Keratinocyte (primary cell): ENCODE data around the gene GRIA1. TPM values are rescaled to one million over a fixed set of nuclear protein-coding genes. Genes with fewer than 3 reads are reported as not detected.

Experiments
- DNase-seq: peaks from one replicate; pipeline ENCODE4 v3.0.0-alpha.2; 2011; ENCODE audit warnings: low read depth, missing footprints, low spot score
- FAIRE-seq: peaks from 2 replicates; lab custom pipeline; 2011; peaks lifted over from hg19 to GRCh38; lab: Jason Lieb, UNC
- H2AFZ ChIP-seq: 2 replicates; pipeline ENCODE4 v1.6.0; 2012; ENCODE audit warnings: low read length, control low read depth, inconsistent platforms; ENCODE audit not compliant: control insufficient read depth
- H3K27ac ChIP-seq: 2 replicates; pipeline ENCODE4 v1.5.1; 2011; ENCODE audit warnings: low read length; ENCODE audit not compliant: control insufficient read depth, insufficient read depth
- H3K27me3 ChIP-seq: 3 replicates; pipeline ENCODE4 v1.6.0; 2011; ENCODE audit warnings: low read length; ENCODE audit not compliant: control insufficient read depth, insufficient read depth; ENCODE audit errors: extremely low read depth
- H3K36me3 ChIP-seq, 2 experiments: 2 replicates in 1 of 2; 3 replicates in 1 of 2; pipeline ENCODE4 v1.5.1; 2011; ENCODE audit warnings: low read length in 2 of 2, mild to moderate bottlenecking in 1 of 2; ENCODE audit not compliant: control insufficient read depth in 2 of 2, insufficient read depth in 2 of 2; ENCODE audit errors: extremely low read depth in 1 of 2
- H3K4me1 ChIP-seq: 3 replicates; pipeline ENCODE4 v1.5.1; 2011; ENCODE audit warnings: low read length; ENCODE audit not compliant: control insufficient read depth, insufficient read depth; ENCODE audit errors: extremely low read depth
- H3K4me2 ChIP-seq: 3 replicates; pipeline ENCODE4 v1.6.0; 2011; ENCODE audit warnings: low read depth, low read length; ENCODE audit not compliant: control insufficient read depth, insufficient read depth; ENCODE audit errors: extremely low read depth
- H3K4me3 ChIP-seq, 3 experiments: fragments of 200-600 bp in 1 of 3; sonication (generic) in 1 of 3; 2 replicates in 2 of 3; 3 replicates in 1 of 3; pipeline ENCODE4 v1.5.1; 2011 to 2016; ENCODE audit warnings: low read length in 3 of 3, mild to moderate bottlenecking in 3 of 3, control low read depth in 2 of 3, inconsistent platforms in 1 of 3, low read depth in 1 of 3, mixed read lengths in 1 of 3, mixed run types in 1 of 3, moderate library complexity in 1 of 3; ENCODE audit not compliant: control insufficient read depth in 2 of 3, insufficient read depth in 2 of 3; ENCODE audit errors: extremely low read depth in 1 of 3
- H3K79me2 ChIP-seq: 2 replicates; pipeline ENCODE4 v1.6.0; 2012; ENCODE audit warnings: low read length; ENCODE audit not compliant: control insufficient read depth, insufficient read depth
- H3K9ac ChIP-seq: 3 replicates; pipeline ENCODE4 v1.6.0; 2011; ENCODE audit warnings: low read length; ENCODE audit not compliant: control insufficient read depth, insufficient read depth; ENCODE audit errors: extremely low read depth
- H3K9me1 ChIP-seq: 3 replicates; pipeline ENCODE4 v1.6.0; 2011; ENCODE audit warnings: low read length; ENCODE audit not compliant: control insufficient read depth, insufficient read depth; ENCODE audit errors: extremely low read depth
- H3K9me3 ChIP-seq: 2 replicates; pipeline ENCODE4 v1.5.1; 2012; ENCODE audit warnings: low read depth, low read length; ENCODE audit not compliant: control insufficient read depth
- H4K20me1 ChIP-seq: 3 replicates; pipeline ENCODE4 v1.6.0; 2011; ENCODE audit warnings: low read length; ENCODE audit not compliant: control insufficient read depth, insufficient read depth; ENCODE audit errors: extremely low read depth
- EZH2 ChIP-seq: IDR thresholded peaks from one replicate; pipeline ENCODE4 v1.6.1; 2012; ENCODE audit warnings: inconsistent platforms, mild to moderate bottlenecking, low read length, moderate library complexity
- dilution Hi-C: fragments of 300-500 bp; cut with MboI; formaldehyde crosslinking; loops from one replicate; pipeline ENCODE4 v1.7.0; 2020; ENCODE audit warnings: low sequenced_read_pairs; ENCODE audit not compliant: extremely low pct_ligation_motif_present
- polyA plus RNA-seq, 5 experiments: library from polyadenylated mRNA; depleted of rRNA in 3 of 5; stranded (reverse) in 3 of 5; stranded (forward) in 1 of 5; unstranded in 1 of 5; fragments of >200 nt; gene quantifications; 1 replicate in 1 of 5; 2 replicates in 3 of 5; 3 replicates in 1 of 5; pipeline versions ENCODE4 v1.2.1 to v1.2.3, GENCODE V29; 2011 to 2012; ENCODE audit warnings: missing spikeins in 2 of 5, low read depth in 1 of 5, low replicate concordance in 1 of 5
- TF ChIP-seq, protein P1 (sequence below), 3 experiments: IDR thresholded peaks in 1 of 3; conservative IDR thresholded peaks in 1 of 3; optimal IDR thresholded peaks in 1 of 3; 2 replicates in 2 of 3; 3 replicates in 1 of 3; pipeline versions ENCODE3 to v1.5.1; 2011; ENCODE audit warnings: low read length in 3 of 3, mild to moderate bottlenecking in 3 of 3, moderate library complexity in 2 of 3, control low read depth in 1 of 3, inconsistent platforms in 1 of 3; ENCODE audit not compliant: insufficient read depth in 2 of 3; ENCODE audit errors: extremely low read depth in 1 of 3

GRIA1 gene
- polyA plus RNA-seq, 1 donor (not counting 4 experiments of a cell fraction or from before 2014, with no cell fraction given), result not detected

DNA sequence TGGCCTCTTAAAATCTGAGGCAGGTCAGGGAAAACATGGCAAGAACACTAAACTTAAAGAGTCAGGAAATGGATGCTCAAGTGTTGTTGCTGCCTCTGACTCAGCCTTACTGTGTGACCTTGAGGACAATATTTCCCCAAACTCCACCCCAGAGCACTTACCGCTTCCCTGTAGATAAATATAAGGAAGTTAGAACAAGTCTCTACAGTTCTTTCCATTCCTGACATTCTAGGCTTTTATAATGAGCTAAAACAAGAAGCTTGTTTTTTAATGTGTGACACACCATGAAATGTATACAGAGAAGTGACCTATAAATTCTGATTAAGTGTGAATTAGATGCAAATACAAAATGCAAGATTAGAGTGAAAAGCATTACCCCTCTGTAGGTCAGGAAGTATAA lies 129.3 kb downstream of the GRIA1 start:
- Histone ChIP-seq H3K9me3 (no peaks in the 10 kb centered on the region), H3K79me2 (no peaks in the 10 kb centered on the region), H3K36me3 (no peaks in the 10 kb centered on the region), H3K4me3 (no peak overlapping the region), H3K4me2 (peak overlapping the region; percentile 2), H3K9ac (no peak overlapping the region), H3K9me1 (no peaks in the 10 kb centered on the region), H4K20me1 (no peaks in the 10 kb centered on the region), H3K27me3 (no peaks in the 10 kb centered on the region), H3K4me1 (peaks cover 40% of the 10 kb centered on the region), H2AFZ (no peak overlapping the region), H3K27ac (peak overlapping the region; percentile 30)
- FAIRE-seq (peak; percentile 89), DNase-seq (peak; percentile 77)
- dilution Hi-C loops, result no loop called here
- TF ChIP-seq, protein P1, sequence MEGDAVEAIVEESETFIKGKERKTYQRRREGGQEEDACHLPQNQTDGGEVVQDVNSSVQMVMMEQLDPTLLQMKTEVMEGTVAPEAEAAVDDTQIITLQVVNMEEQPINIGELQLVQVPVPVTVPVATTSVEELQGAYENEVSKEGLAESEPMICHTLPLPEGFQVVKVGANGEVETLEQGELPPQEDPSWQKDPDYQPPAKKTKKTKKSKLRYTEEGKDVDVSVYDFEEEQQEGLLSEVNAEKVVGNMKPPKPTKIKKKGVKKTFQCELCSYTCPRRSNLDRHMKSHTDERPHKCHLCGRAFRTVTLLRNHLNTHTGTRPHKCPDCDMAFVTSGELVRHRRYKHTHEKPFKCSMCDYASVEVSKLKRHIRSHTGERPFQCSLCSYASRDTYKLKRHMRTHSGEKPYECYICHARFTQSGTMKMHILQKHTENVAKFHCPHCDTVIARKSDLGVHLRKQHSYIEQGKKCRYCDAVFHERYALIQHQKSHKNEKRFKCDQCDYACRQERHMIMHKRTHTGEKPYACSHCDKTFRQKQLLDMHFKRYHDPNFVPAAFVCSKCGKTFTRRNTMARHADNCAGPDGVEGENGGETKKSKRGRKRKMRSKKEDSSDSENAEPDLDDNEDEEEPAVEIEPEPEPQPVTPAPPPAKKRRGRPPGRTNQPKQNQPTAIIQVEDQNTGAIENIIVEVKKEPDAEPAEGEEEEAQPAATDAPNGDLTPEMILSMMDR (optimal IDR thresholded peaks at IDR 0.05 in 1 of 3, IDR thresholded peaks at IDR 0.05 in 1 of 3, conservative IDR thresholded peaks at IDR 0.05 in 1 of 3; ENCODE audit: extremely low read depth in 1 of 3, insufficient read depth in 2 of 3, low read length in 3 of 3), result no peak
- TF ChIP-seq EZH2, result no peak

DNA sequence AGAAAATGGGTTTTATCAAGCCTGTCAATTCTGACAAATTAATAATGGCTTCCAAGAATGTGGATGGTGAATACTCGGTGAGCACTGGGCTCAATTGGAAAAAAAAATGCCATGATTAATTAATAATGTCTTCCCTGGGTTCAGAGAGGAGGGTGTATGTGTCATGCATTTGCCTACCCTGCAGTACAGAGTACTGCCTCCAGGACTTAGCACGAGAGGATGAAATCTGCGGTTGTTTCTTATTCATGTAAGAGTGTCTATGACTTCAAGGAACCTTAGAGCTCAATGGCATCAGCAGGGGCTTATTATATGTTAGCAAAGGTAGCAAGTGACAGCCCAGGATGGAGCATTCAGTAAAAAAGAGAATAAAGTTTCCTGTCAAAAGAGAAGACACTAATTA lies 132.7 kb downstream of the GRIA1 start:
- H3K4me3 ChIP-seq, result no peak overlapping the region
- TF ChIP-seq, protein P1 (optimal IDR thresholded peaks at IDR 0.05 in 1 of 3, IDR thresholded peaks at IDR 0.05 in 1 of 3, conservative IDR thresholded peaks at IDR 0.05 in 1 of 3; ENCODE audit: extremely low read depth in 1 of 3, insufficient read depth in 2 of 3, low read length in 3 of 3), result no peak
- TF ChIP-seq EZH2, result no peak
- dilution Hi-C loops, result no loop called here
- no peak overlapping the region for H3K27ac ChIP-seq
- no peak overlapping the region for H3K9ac ChIP-seq
- no peaks in the 10 kb centered on the region for H4K20me1 ChIP-seq
- DNase-seq (no peak), FAIRE-seq (no peak)
- H3K9me3 ChIP-seq, result no peaks in the 10 kb centered on the region
- H3K79me2 ChIP-seq, result no peaks in the 10 kb centered on the region
- H3K4me1 ChIP-seq, result peaks cover 38% of the 10 kb centered on the region
- H3K9me1 ChIP-seq, result no peaks in the 10 kb centered on the region
- no peak overlapping the region for H2AFZ ChIP-seq
- H3K36me3 ChIP-seq, result no peaks in the 10 kb centered on the region
- H3K27me3 ChIP-seq, result no peaks in the 10 kb centered on the region
- no peak overlapping the region for H3K4me2 ChIP-seq
